ENCODE data around the gene CCDC86.

DNA sequence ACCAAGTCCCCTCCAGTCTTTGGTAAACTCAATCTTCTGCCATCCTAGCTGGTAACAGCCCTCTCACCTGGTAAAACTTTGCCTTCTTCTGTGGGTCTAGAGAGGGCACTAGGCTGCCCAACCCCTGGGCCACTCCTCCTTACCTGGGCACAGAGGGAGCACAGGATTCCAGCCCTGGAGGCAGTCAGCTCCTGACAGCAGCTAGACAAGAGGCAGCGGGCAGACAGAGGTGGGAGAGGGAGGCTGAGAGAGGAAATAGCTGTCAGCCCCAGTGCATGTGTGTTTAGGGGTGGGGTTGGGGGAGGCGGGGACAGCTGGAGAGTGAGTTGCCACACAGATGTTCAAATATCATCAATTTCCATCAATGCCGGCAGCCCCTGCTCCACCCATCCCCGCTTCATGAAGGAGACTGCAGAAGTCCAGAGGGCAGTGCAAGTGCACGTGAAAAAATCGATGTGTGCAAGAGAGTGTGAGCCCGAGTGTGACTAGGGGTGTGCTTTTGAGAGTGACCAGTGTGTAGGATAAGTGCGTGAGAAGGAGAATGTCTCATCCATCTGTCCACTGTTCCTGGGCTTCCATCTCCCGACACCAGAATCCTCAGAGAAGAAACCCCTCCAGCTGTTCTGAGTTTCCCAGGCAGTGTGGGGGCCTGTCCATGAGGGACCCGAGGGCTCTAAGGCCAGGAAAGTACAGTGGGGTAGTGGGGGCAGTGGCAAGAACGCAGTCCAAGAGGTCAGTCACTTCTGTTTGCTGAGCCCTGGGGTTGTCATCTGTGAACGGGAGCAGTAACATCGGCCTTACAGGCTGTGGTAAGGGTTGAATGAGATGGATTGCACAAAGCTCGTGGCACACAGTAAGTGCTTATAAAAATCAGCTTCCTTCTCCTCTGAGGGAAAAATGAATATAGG is 14.1 kb downstream of the CCDC86 start, which contains the start of gene PTGDR2:
- TF ChIP-seq, protein P1, sequence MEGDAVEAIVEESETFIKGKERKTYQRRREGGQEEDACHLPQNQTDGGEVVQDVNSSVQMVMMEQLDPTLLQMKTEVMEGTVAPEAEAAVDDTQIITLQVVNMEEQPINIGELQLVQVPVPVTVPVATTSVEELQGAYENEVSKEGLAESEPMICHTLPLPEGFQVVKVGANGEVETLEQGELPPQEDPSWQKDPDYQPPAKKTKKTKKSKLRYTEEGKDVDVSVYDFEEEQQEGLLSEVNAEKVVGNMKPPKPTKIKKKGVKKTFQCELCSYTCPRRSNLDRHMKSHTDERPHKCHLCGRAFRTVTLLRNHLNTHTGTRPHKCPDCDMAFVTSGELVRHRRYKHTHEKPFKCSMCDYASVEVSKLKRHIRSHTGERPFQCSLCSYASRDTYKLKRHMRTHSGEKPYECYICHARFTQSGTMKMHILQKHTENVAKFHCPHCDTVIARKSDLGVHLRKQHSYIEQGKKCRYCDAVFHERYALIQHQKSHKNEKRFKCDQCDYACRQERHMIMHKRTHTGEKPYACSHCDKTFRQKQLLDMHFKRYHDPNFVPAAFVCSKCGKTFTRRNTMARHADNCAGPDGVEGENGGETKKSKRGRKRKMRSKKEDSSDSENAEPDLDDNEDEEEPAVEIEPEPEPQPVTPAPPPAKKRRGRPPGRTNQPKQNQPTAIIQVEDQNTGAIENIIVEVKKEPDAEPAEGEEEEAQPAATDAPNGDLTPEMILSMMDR (IDR thresholded peaks at IDR 0.05), result no peak
- no peak for TF ChIP-seq EZH2phosphoT487 (IDR thresholded peaks at IDR 0.05)
